Thyroid gland (tissue), 4 donors: Measurements from ENCODE around the gene CALB2. TPM values are rescaled to one million over a fixed set of nuclear protein-coding genes. Genes with fewer than 3 reads are reported as not detected.
A peak's percentile ranks its signal among the peaks of the same experiment; 100 is the strongest.
"Not testable (repeated sequence)": the region's sequence is repeated elsewhere in the genome, so short reads cannot be mapped to it uniquely, and the experiment has no call there.

Experiments used
- DNase-seq, 2 donors: peaks; one replicate each; pipeline ENCODE4 v3.0.0-alpha.2; 2019
- H3K27ac ChIP-seq, 3 donors: fragments of 200-600 bp; sonication (generic); 1 replicate in 2 of 3; 2 replicates in 1 of 3; pipeline ENCODE4 v1.5.1; 2016 to 2019; ENCODE audit warnings: mild to moderate bottlenecking in 1 of 3, moderate library complexity in 1 of 3
- H3K27me3 ChIP-seq: fragments of 200-600 bp; sonication (generic); one replicate; pipeline ENCODE4 v1.5.1; 2019
- H3K36me3 ChIP-seq, 2 donors: fragments of 200-600 bp; sonication (generic); one replicate each; pipeline ENCODE4 v1.5.1; 2016 to 2019
- H3K4me1 ChIP-seq, 2 donors: fragments of 200-600 bp; sonication (generic); one replicate each; pipeline ENCODE4 v1.5.1; 2017 to 2019
- H3K4me3 ChIP-seq, 3 donors: fragments of 200-600 bp; sonication (generic); replicated peaks in 1 of 3; 1 replicate in 2 of 3; 2 replicates in 1 of 3; pipeline ENCODE4 v1.5.1; 2016; ENCODE audit warnings: mild to moderate bottlenecking in 1 of 3
- H3K9me3 ChIP-seq: fragments of 200-600 bp; sonication (generic); one replicate; pipeline ENCODE4 v1.5.1; 2017
- POLR2A ChIP-seq, 2 donors: fragments of 450-650 bp; IDR thresholded peaks; one replicate each; pipeline ENCODE4 v1.6.1; 2017; ENCODE audit warnings: antibody characterized with exemption in 2 of 2, mild to moderate bottlenecking in 2 of 2, moderate library complexity in 1 of 2
- WGBS, 2 donors: methylation state at CpG; one replicate each; pipeline ENCODE4 v1.1.5; 2017; 5-methylcytosine and 5-hydroxymethylcytosine counted together
- intact Hi-C: fragments of 100-400 bp; cut with DNase I; formaldehyde crosslinking; loops from one replicate; pipeline ENCODE4 v1.15.1; 2023
- total RNA-seq, 4 donors: library from RNA; depleted of rRNA; stranded (reverse); fragments of >200 nt; gene quantifications; one replicate each; pipeline ENCODE4 v1.2.3, GENCODE V29; 2016
- TF ChIP-seq, protein P1 (sequence below), 6 experiments: fragments of 200-600 bp in 3 of 6; fragments of 450-650 bp in 3 of 6; sonication (generic) in 3 of 6; IDR thresholded peaks; one replicate each; pipeline ENCODE4 v1.5.1; 2016 to 2019; ENCODE audit warnings: antibody characterized with exemption in 6 of 6, mild to moderate bottlenecking in 2 of 6, inconsistent platforms in 1 of 6, moderate library complexity in 1 of 6

CALB2 gene, protein sequence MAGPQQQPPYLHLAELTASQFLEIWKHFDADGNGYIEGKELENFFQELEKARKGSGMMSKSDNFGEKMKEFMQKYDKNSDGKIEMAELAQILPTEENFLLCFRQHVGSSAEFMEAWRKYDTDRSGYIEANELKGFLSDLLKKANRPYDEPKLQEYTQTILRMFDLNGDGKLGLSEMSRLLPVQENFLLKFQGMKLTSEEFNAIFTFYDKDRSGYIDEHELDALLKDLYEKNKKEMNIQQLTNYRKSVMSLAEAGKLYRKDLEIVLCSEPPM
- total RNA-seq = under 1 TPM in 1 of 4 donors, not detected in 3; 0.81 TPM

DNA sequence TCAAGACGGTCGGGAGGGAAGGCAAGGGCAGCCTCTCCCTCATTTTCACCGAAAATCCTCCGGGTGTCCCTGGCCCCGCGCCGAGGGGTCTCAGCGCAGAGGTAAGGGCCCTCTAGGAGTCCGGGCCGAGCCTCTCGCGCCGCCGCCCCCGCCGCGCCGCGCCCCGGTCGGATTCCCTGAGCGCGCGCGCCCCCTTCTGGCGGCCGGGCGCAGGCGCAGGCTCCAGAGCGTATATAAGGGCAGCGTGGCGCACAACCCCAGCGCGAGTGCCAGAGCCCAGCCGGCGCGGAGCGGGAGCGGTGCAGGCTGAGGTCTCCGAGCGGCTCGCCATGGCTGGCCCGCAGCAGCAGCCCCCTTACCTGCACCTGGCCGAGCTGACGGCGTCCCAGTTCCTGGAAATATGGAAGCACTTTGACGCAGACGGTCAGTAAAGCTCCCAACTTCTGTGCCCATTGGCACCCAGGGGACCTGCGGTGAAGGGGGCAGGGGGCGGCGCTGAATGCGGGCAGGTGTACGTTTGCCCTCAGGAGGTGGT lies at the start of gene CALB2:
Gene CALB2, plus strand, starts transcription at position 260 of the 535 bp plus-strand sequence. Its CDS starts 70 bp downstream, at position 330.
- Histone ChIP-seq H3K27ac (no peak within 1 kb of the TSS), H3K4me3 (no peak within 1 kb of the TSS), H3K27me3 (peaks cover 5% of the 10 kb centered on the region), H3K4me1 (peaks cover 8 to 11% of the 10 kb centered on the region in 2 donors), H3K9me3 (no peaks in the 10 kb centered on the region), H3K36me3 (no peaks in the 10 kb centered on the region)
- DNase-seq = peak; percentile 71 to 72
- intact Hi-C loops = no loop called here
- WGBS, 2 donors = 3 to 4% methylated on average over 5 to 13 of the region's 53 CpGs
- TF ChIP-seq, protein P1, sequence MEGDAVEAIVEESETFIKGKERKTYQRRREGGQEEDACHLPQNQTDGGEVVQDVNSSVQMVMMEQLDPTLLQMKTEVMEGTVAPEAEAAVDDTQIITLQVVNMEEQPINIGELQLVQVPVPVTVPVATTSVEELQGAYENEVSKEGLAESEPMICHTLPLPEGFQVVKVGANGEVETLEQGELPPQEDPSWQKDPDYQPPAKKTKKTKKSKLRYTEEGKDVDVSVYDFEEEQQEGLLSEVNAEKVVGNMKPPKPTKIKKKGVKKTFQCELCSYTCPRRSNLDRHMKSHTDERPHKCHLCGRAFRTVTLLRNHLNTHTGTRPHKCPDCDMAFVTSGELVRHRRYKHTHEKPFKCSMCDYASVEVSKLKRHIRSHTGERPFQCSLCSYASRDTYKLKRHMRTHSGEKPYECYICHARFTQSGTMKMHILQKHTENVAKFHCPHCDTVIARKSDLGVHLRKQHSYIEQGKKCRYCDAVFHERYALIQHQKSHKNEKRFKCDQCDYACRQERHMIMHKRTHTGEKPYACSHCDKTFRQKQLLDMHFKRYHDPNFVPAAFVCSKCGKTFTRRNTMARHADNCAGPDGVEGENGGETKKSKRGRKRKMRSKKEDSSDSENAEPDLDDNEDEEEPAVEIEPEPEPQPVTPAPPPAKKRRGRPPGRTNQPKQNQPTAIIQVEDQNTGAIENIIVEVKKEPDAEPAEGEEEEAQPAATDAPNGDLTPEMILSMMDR (IDR thresholded peaks at IDR 0.05) = peak; percentile 19 to 100 (median 90)
- TF ChIP-seq POLR2A (IDR thresholded peaks at IDR 0.05) = peak in 1 of 2 donors; percentile 35

DNA sequence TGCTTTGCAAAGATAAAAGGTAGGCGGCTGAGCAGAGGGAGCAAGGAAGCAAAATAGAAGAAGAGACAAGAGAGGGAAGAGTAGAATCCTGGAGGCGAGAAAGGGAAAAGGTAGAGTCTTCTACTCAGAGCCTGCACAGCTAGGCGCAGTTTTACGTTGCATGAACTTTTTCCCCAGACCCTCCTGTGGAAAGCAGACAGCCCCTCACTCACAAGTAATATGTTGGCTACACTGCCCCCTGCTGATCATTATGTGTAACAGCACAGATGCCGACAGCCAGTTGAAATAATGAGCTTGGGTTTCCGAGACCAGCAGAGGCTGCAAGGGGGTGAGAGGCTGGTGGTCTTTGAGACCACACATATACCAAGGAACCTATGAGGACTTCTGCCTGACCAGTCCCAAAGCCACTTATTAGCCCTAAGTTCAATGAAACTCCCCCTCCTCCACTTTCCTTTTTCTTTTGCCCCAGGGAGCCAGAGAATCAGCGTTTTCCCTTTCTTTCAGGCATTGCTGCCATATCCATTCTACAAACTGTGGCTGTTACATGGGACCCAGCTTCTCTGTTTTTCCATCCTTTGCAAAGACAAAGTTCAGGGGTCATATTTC lies 46.9 kb upstream of the CALB2 start:
- TF ChIP-seq POLR2A (IDR thresholded peaks at IDR 0.05) = no peak
- TF ChIP-seq, protein P1 (IDR thresholded peaks at IDR 0.05) = peak; percentile 36 to 73 (median 55)
- H3K4me1 ChIP-seq = no peaks in the 10 kb centered on the region
- intact Hi-C loops = no loop called here

DNA sequence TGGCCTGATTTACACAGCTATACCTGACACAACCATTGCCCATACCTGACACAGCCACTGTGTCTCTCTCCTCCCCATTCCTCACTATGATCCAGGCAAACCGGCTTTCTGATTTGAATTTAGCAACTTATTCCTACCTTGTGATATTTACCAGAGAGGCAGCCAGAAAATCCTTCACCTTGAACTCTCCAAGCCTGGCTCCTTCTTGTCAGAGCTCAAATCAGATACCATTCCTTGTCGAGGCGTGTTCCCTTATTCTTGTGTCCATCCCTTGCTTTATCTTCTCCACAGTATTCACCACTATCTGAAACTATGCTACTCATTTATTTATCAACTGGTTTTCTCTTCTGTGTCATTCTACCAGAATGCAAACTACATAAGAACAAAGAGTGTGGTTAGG lies 44.9 kb upstream of the CALB2 start:
- H3K27ac ChIP-seq, H3K36me3 ChIP-seq, intact Hi-C loops, H3K4me1 ChIP-seq, DNase-seq, H3K9me3 ChIP-seq, H3K4me3 ChIP-seq, H3K27me3 ChIP-seq: not testable (repeated sequence)
- 76% methylated on average over 3 of the region's 3 CpGs for WGBS, 2 donors

More for the DNA sequence above, 46.9 kb upstream of the CALB2 start:
- H3K9me3 ChIP-seq = no peaks in the 10 kb centered on the region
- no peak overlapping the region for H3K4me3 ChIP-seq
- DNase-seq = peak; percentile 8 to 15
- no peaks in the 10 kb centered on the region for H3K27me3 ChIP-seq
- no peaks in the 10 kb centered on the region for H3K36me3 ChIP-seq
- 19 to 23% methylated on average over 7 of the region's 7 CpGs for WGBS, 2 donors
- no peak overlapping the region for H3K27ac ChIP-seq

DNA sequence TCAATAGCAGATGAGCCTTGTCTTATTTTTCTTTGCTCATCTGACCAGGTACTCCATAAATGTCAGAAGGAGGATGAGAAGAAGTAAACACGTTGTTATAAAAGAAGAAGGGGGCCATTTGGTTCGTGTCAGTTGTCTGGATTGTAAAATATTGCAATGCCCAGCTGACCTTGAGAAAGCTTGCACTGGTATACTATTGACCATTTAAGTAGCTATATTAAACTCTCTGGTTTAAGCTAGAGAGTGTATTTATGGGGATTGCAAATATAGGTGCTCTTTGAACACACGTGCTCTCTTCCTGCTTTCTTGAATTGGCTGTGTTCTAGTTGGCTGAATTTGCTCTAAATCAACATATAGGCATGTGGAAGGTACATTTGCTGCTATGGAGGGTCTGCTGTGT lies 43.3 kb upstream of the CALB2 start:
- Histone ChIP-seq H3K27ac (no peak overlapping the region), H3K36me3 (no peaks in the 10 kb centered on the region), H3K27me3 (no peaks in the 10 kb centered on the region), H3K4me1 (no peaks in the 10 kb centered on the region), H3K9me3 (no peaks in the 10 kb centered on the region), H3K4me3 (no peak overlapping the region)
- no peak for DNase-seq
- TF ChIP-seq, protein P1 (IDR thresholded peaks at IDR 0.05) = no peak
- TF ChIP-seq POLR2A (IDR thresholded peaks at IDR 0.05) = no peak
- WGBS, 2 donors = 28 to 37% methylated on average over 3 of the region's 3 CpGs
- intact Hi-C loops = no loop called here

DNA sequence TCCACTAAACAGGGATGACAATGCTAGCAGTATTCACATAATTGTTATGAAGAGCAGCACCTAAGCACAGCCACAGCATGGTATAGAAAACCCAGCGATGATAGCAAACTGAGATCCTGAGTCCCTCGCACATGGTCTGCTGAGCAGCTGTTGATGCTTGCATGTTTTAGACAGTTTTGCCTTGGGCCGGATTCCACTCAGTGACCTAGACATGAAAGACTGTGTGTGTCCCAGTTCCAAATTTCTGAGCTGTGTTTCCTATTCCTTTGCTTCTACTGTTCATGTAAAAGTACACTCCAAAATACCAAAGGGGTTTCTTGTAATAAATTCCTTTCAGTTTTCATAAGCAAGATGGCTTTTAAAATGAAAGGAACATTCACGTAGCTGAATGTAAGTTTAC lies 38.5 kb upstream of the CALB2 start:
- H3K4me3 ChIP-seq = no peak overlapping the region
- no peaks in the 10 kb centered on the region for H3K27me3 ChIP-seq
- DNase-seq = no peak
- no peaks in the 10 kb centered on the region for H3K4me1 ChIP-seq
- 68 to 81% methylated on average over 4 of the region's 4 CpGs for WGBS, 2 donors
- H3K36me3 ChIP-seq = no peaks in the 10 kb centered on the region
- intact Hi-C loops = no loop called here
- no peaks in the 10 kb centered on the region for H3K9me3 ChIP-seq
- TF ChIP-seq, protein P1 (IDR thresholded peaks at IDR 0.05) = no peak
- TF ChIP-seq POLR2A (IDR thresholded peaks at IDR 0.05) = no peak
- H3K27ac ChIP-seq = no peak overlapping the region
